Measurements from ENCODE around the gene FNDC11.

Gene FNDC11

GRCh38 chr20:63582382-63583063, 28.6 kb downstream of the FNDC11 start:
- Histone ChIP-seq H3K9me3 (ENCODE audit: control insufficient read depth, low read length) (no peaks in the 10 kb centered on the region), H3K27ac (ENCODE audit: insufficient read depth, low read length, poor library complexity, severe bottlenecking) (no peak overlapping the region), H3K4me1 (ENCODE audit: control insufficient read depth, insufficient read depth, low read length, poor library complexity, severe bottlenecking) (no peaks in the 10 kb centered on the region), H3K4me3 (ENCODE audit: insufficient read depth, low read depth, low read length, poor library complexity, severe bottlenecking) (no peak overlapping the region), H3K27me3 (replicated peaks; ENCODE audit: control insufficient read depth, insufficient read depth, low read length, poor library complexity, severe bottlenecking) (no peaks in the 10 kb centered on the region), H3K36me3 (ENCODE audit: control insufficient read depth, insufficient read depth, low read length) (no peaks in the 10 kb centered on the region)
- no peak for DNase-seq

- H3K4me3 ChIP-seq (ENCODE audit: insufficient read depth, low read depth, low read length, poor library complexity, severe bottlenecking): no peak overlapping the region
- no peak for DNase-seq
- H3K36me3 ChIP-seq (ENCODE audit: control insufficient read depth, insufficient read depth, low read length): peaks cover 17% of the 10 kb centered on the region
- H3K27ac ChIP-seq (ENCODE audit: insufficient read depth, low read length, poor library complexity, severe bottlenecking): no peak overlapping the region
- no peaks in the 10 kb centered on the region for H3K9me3 ChIP-seq (ENCODE audit: control insufficient read depth, low read length)
- no peaks in the 10 kb centered on the region for H3K27me3 ChIP-seq (replicated peaks; ENCODE audit: control insufficient read depth, insufficient read depth, low read length, poor library complexity, severe bottlenecking)
- peaks cover 4% of the 10 kb centered on the region for H3K4me1 ChIP-seq (ENCODE audit: control insufficient read depth, insufficient read depth, low read length, poor library complexity, severe bottlenecking)
Observed at GRCh38 chr20:63585616-63586565, 31.9 kb downstream of the FNDC11 start.

GRCh38 chr20:63586797-63587196, 32.8 kb downstream of the FNDC11 start:
- no peaks in the 10 kb centered on the region for H3K9me3 ChIP-seq (ENCODE audit: control insufficient read depth, low read length)
- peaks cover 4% of the 10 kb centered on the region for H3K4me1 ChIP-seq (ENCODE audit: control insufficient read depth, insufficient read depth, low read length, poor library complexity, severe bottlenecking)
- H3K36me3 ChIP-seq (ENCODE audit: control insufficient read depth, insufficient read depth, low read length): peaks cover 25% of the 10 kb centered on the region
- H3K4me3 ChIP-seq (ENCODE audit: insufficient read depth, low read depth, low read length, poor library complexity, severe bottlenecking): no peak overlapping the region
- DNase-seq: no peak
- no peaks in the 10 kb centered on the region for H3K27me3 ChIP-seq (replicated peaks; ENCODE audit: control insufficient read depth, insufficient read depth, low read length, poor library complexity, severe bottlenecking)
- no peak overlapping the region for H3K27ac ChIP-seq (ENCODE audit: insufficient read depth, low read length, poor library complexity, severe bottlenecking)

GRCh38 chr20:63587256-63587655, 33.3 kb downstream of the FNDC11 start:
- Histone ChIP-seq H3K27ac (ENCODE audit: insufficient read depth, low read length, poor library complexity, severe bottlenecking) (no peak overlapping the region), H3K4me1 (ENCODE audit: control insufficient read depth, insufficient read depth, low read length, poor library complexity, severe bottlenecking) (peaks cover 4% of the 10 kb centered on the region), H3K27me3 (replicated peaks; ENCODE audit: control insufficient read depth, insufficient read depth, low read length, poor library complexity, severe bottlenecking) (no peaks in the 10 kb centered on the region), H3K9me3 (ENCODE audit: control insufficient read depth, low read length) (no peaks in the 10 kb centered on the region), H3K36me3 (ENCODE audit: control insufficient read depth, insufficient read depth, low read length) (peaks cover 30% of the 10 kb centered on the region), H3K4me3 (ENCODE audit: insufficient read depth, low read depth, low read length, poor library complexity, severe bottlenecking) (no peak overlapping the region)
- no peak for DNase-seq

GRCh38 chr20:63587776-63588591, 34.0 kb downstream of the FNDC11 start:
- Histone ChIP-seq H3K9me3 (ENCODE audit: control insufficient read depth, low read length) (no peaks in the 10 kb centered on the region), H3K27me3 (replicated peaks; ENCODE audit: control insufficient read depth, insufficient read depth, low read length, poor library complexity, severe bottlenecking) (no peaks in the 10 kb centered on the region), H3K36me3 (ENCODE audit: control insufficient read depth, insufficient read depth, low read length) (peaks cover 37% of the 10 kb centered on the region), H3K27ac (ENCODE audit: insufficient read depth, low read length, poor library complexity, severe bottlenecking) (no peak overlapping the region), H3K4me3 (ENCODE audit: insufficient read depth, low read depth, low read length, poor library complexity, severe bottlenecking) (no peak overlapping the region), H3K4me1 (ENCODE audit: control insufficient read depth, insufficient read depth, low read length, poor library complexity, severe bottlenecking) (peaks cover 4% of the 10 kb centered on the region)
- no peak for DNase-seq

GRCh38 chr20:63588641-63589041, 34.7 kb downstream of the FNDC11 start:
- Histone ChIP-seq H3K4me3 (ENCODE audit: insufficient read depth, low read depth, low read length, poor library complexity, severe bottlenecking) (no peak overlapping the region), H3K4me1 (ENCODE audit: control insufficient read depth, insufficient read depth, low read length, poor library complexity, severe bottlenecking) (peaks cover 4% of the 10 kb centered on the region), H3K36me3 (ENCODE audit: control insufficient read depth, insufficient read depth, low read length) (peaks cover 44% of the 10 kb centered on the region), H3K27ac (ENCODE audit: insufficient read depth, low read length, poor library complexity, severe bottlenecking) (no peak overlapping the region), H3K27me3 (replicated peaks; ENCODE audit: control insufficient read depth, insufficient read depth, low read length, poor library complexity, severe bottlenecking) (no peaks in the 10 kb centered on the region), H3K9me3 (ENCODE audit: control insufficient read depth, low read length) (no peaks in the 10 kb centered on the region)
- DNase-seq: no peak

GRCh38 chr20:63589261-63590217, 35.6 kb downstream of the FNDC11 start:
- no peak overlapping the region for H3K4me3 ChIP-seq (ENCODE audit: insufficient read depth, low read depth, low read length, poor library complexity, severe bottlenecking)

GRCh38 chr20:63590218-63591146, 36.5 kb downstream of the FNDC11 start:
- Histone ChIP-seq H3K36me3 (ENCODE audit: control insufficient read depth, insufficient read depth, low read length) (peaks cover 47% of the 10 kb centered on the region), H3K4me1 (ENCODE audit: control insufficient read depth, insufficient read depth, low read length, poor library complexity, severe bottlenecking) (peaks cover 4% of the 10 kb centered on the region), H3K9me3 (ENCODE audit: control insufficient read depth, low read length) (no peaks in the 10 kb centered on the region), H3K27ac (ENCODE audit: insufficient read depth, low read length, poor library complexity, severe bottlenecking) (no peak overlapping the region), H3K27me3 (replicated peaks; ENCODE audit: control insufficient read depth, insufficient read depth, low read length, poor library complexity, severe bottlenecking) (no peaks in the 10 kb centered on the region), H3K4me3 (ENCODE audit: insufficient read depth, low read depth, low read length, poor library complexity, severe bottlenecking) (no peak overlapping the region)
- DNase-seq: no peak

More at GRCh38 chr20:63589261-63590217, 35.6 kb downstream of the FNDC11 start:
- Histone ChIP-seq H3K36me3 (ENCODE audit: control insufficient read depth, insufficient read depth, low read length) (peaks cover 44% of the 10 kb centered on the region), H3K4me1 (ENCODE audit: control insufficient read depth, insufficient read depth, low read length, poor library complexity, severe bottlenecking) (peaks cover 4% of the 10 kb centered on the region), H3K27me3 (replicated peaks; ENCODE audit: control insufficient read depth, insufficient read depth, low read length, poor library complexity, severe bottlenecking) (no peaks in the 10 kb centered on the region), H3K27ac (ENCODE audit: insufficient read depth, low read length, poor library complexity, severe bottlenecking) (no peak overlapping the region), H3K9me3 (ENCODE audit: control insufficient read depth, low read length) (no peaks in the 10 kb centered on the region)
- no peak for DNase-seq

Measured in effector memory CD4-positive, alpha-beta T cell (primary cell).